Measurements from ENCODE around the gene MAST4.

MAST4 gene

DNA sequence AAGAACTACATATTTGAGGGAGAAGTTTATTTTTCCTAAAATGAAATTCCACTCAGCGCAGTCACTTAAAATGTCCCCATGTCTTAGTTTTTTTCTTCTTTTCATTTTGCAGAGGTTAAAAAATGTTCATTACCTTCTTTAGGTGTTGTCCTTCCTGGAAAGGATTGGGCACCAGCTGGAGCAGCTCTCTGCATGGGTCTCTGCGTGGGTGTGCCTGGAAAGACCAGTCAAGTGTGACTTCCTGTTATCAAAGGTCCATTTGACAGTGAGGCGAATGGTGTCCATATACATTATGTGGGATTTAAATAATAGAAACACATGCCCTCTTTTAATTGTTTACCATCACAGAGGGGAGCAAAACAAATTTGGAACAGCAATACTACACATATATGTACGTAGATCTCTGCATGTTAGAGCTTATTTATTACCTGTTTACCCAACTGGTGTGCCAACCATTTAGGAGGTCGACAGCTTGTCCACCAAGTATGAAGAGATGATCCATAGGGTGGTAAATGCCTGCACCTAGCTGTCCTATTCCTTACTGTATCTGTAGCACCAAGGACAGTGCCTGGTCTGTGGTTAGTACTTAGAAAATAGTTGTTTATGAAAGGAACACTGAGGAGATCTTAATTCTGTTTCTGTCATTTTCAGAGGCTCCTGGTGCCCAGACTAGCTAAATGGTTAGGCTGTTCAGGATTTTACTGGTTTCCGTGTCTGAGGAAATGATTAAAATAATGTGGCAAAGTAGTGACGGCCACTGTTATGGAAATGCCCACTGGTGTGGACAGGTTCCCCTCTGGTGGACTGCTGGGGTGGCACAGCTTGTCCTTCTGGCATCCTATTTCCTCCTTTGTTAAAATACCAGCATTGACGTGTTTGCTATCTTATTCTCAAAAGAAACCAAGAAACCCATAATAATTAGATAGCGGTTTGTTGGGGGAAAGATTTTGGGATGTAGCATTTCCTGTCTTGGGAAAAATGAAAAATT, 200.4 kb downstream of the MAST4 start:
- no peak overlapping the region for H3K27ac ChIP-seq (replicated peaks)
- no peak overlapping the region for H3K4me3 ChIP-seq (replicated peaks; ENCODE audit: insufficient read depth, low read length)
- DNase-seq (ENCODE audit: low read depth in 1 of 2, low spot score in 1 of 2), result no peak
- H3K27me3 ChIP-seq (ENCODE audit: insufficient read depth, poor library complexity, severe bottlenecking), result no peaks in the 10 kb centered on the region
- TF ChIP-seq POLR2AphosphoS5 (IDR thresholded peaks at IDR 0.05; ENCODE audit: low read depth), result no peak
- peak; percentile 81 for TF ChIP-seq REST (IDR thresholded peaks at IDR 0.05; ENCODE audit: insufficient replicate concordance, low read depth)

- no peak overlapping the region for H3K27ac ChIP-seq (replicated peaks)
- DNase-seq (ENCODE audit: low read depth in 1 of 2, low spot score in 1 of 2), result no peak
- no peak overlapping the region for H3K4me3 ChIP-seq (replicated peaks; ENCODE audit: insufficient read depth, low read length)
- no peaks in the 10 kb centered on the region for H3K27me3 ChIP-seq (ENCODE audit: insufficient read depth, poor library complexity, severe bottlenecking)
- no peak for TF ChIP-seq GABPA (IDR thresholded peaks at IDR 0.05; ENCODE audit: low read depth)
- TF ChIP-seq SPI1 (IDR thresholded peaks at IDR 0.05; ENCODE audit: borderline replicate concordance, low read depth), result no peak
- TF ChIP-seq REST (IDR thresholded peaks at IDR 0.05; ENCODE audit: insufficient replicate concordance, low read depth), result no peak
- TF ChIP-seq CTCF (IDR thresholded peaks at IDR 0.05; ENCODE audit: insufficient read depth, low read length), result no peak
- TF ChIP-seq POLR2AphosphoS5 (IDR thresholded peaks at IDR 0.05; ENCODE audit: low read depth), result no peak
These were observed 206.7 kb downstream of the MAST4 start for GRCh38 chr5:66802941-66803340.

DNA sequence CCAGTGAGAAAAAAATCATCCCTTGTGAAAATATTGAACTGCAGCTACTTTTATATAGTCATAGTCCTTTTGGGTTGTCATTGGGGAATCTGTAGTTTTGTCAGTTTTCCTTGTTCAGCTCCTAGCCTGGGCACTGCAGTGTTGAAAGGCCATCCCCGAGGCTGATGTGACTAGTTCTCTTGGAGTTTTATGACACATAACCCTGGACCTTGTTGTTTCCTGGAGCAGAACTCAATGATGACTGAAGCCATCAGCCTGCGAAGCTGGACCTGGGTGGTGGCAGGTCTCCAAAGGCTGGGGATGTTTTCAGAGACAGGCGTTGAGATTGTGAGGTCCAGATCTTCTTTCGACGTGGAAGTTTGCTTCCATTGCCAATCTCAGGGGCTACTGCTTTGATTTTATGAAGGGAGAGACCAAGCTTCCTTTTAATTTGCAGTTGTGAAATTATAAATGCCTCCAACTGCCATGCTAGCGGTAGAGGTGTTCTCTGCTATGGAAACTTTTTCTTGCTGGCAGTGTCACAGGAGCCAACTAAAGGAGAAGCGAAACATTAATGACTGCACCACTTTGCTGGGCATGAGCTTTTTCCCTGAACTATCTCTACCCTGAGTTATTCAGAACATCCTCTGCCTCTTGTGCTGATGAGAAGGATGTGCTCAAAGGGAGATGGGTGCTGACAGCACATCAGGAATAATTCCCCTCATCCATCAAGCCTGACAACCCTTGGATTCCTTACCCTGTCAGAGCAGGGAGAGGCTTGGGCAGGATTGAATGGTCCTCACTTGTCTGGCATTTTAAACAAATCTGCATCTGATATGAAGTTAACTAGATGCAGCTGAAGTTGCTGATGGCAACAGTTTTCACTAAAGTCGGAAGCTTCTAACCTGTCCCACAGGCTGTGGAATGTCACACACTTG, 209.6 kb downstream of the MAST4 start:
- no peak overlapping the region for H3K27ac ChIP-seq (replicated peaks)
- no peak overlapping the region for H3K4me3 ChIP-seq (replicated peaks; ENCODE audit: insufficient read depth, low read length)
- H3K27me3 ChIP-seq (ENCODE audit: insufficient read depth, poor library complexity, severe bottlenecking), result no peaks in the 10 kb centered on the region
- no peak for DNase-seq (ENCODE audit: low read depth in 1 of 2, low spot score in 1 of 2)
- no peak for TF ChIP-seq REST (IDR thresholded peaks at IDR 0.05; ENCODE audit: insufficient replicate concordance, low read depth)
- no peak for TF ChIP-seq GABPA (IDR thresholded peaks at IDR 0.05; ENCODE audit: low read depth)
- TF ChIP-seq POLR2AphosphoS5 (IDR thresholded peaks at IDR 0.05; ENCODE audit: low read depth), result no peak
- TF ChIP-seq CTCF (IDR thresholded peaks at IDR 0.05; ENCODE audit: insufficient read depth, low read length), result no peak
- no peak for TF ChIP-seq SPI1 (IDR thresholded peaks at IDR 0.05; ENCODE audit: borderline replicate concordance, low read depth)
